GM06990 (cell line): ENCODE results near the gene NOXO1.

ENCODE experiments used
- DNase-seq: peaks from one replicate; pipeline ENCODE4 v3.0.0-alpha.2; 2011; ENCODE audit not compliant: insufficient read length; ENCODE audit errors: extremely low read depth
- H3K27me3 ChIP-seq: replicated peaks from 2 replicates; pipeline ENCODE4 v1.6.0; 2011; ENCODE audit warnings: low read length; ENCODE audit not compliant: control insufficient read depth, insufficient read depth
- H3K36me3 ChIP-seq: 2 replicates; pipeline ENCODE4 v1.5.1; 2011; ENCODE audit warnings: low read length; ENCODE audit not compliant: control insufficient read depth, insufficient read depth
- H3K4me3 ChIP-seq: replicated peaks from 2 replicates; pipeline ENCODE4 v1.5.1; 2011; ENCODE audit warnings: low read depth, mild to moderate bottlenecking, control low read depth, low read length
- TF ChIP-seq, protein P1 (sequence below): IDR thresholded peaks from 2 replicates; pipeline ENCODE4 v1.5.1; 2011; ENCODE audit warnings: low read length, control low read depth, mild to moderate bottlenecking, inconsistent platforms; ENCODE audit not compliant: insufficient read depth, poor library complexity, severe bottlenecking

Gene NOXO1

DNA sequence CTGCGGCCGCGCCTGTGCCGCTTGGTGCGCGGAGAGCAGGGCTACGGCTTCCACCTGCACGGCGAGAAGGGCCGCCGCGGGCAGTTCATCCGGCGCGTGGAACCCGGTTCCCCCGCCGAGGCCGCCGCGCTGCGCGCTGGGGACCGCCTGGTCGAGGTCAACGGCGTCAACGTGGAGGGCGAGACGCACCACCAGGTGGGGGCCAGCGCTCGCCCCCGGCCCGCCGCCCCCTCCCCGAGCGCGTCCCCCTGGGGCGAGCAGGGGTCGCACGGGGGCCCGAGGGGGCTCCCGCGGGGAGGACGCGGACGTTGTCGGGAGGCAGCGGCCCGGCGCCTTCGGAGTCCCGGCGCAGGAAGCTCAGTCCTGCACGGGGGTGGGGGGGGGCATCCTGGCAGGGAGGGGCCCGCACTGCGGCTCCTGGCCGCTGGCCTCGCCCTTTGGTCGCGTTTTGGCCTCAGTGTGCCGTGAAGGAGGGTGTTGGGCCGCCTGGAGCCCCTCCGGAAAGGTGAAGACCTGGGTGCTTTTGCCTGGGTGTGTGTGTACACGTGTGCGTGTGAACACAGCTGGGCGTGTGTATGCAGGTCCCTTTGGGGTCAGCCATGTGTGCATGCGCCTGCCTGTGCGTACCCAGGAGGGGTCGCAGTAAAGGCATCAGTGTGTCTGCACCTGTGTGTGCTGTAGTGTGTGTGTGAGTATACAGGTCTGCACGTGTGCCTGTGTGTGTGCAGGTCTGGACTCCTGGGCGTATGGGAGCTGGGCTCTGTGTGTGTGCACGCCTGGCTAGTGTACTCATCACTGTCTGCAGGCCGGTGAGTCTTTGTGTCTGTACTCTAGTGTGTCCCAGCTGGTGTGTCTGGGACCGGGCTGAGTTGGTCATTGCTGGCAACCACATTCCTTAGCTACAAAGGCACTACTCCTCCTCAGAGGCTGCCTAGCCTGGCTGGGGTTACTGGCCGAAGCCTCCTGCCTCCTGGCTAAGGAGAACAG is 46.0 kb upstream of the NOXO1 start:
- DNase-seq = peak; percentile 23
- Histone ChIP-seq H3K4me3 (peak overlapping the region; percentile 34), H3K27me3 (peaks cover 12% of the 10 kb centered on the region), H3K36me3 (no peaks in the 10 kb centered on the region)
- TF ChIP-seq, protein P1, sequence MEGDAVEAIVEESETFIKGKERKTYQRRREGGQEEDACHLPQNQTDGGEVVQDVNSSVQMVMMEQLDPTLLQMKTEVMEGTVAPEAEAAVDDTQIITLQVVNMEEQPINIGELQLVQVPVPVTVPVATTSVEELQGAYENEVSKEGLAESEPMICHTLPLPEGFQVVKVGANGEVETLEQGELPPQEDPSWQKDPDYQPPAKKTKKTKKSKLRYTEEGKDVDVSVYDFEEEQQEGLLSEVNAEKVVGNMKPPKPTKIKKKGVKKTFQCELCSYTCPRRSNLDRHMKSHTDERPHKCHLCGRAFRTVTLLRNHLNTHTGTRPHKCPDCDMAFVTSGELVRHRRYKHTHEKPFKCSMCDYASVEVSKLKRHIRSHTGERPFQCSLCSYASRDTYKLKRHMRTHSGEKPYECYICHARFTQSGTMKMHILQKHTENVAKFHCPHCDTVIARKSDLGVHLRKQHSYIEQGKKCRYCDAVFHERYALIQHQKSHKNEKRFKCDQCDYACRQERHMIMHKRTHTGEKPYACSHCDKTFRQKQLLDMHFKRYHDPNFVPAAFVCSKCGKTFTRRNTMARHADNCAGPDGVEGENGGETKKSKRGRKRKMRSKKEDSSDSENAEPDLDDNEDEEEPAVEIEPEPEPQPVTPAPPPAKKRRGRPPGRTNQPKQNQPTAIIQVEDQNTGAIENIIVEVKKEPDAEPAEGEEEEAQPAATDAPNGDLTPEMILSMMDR = no peak

DNA sequence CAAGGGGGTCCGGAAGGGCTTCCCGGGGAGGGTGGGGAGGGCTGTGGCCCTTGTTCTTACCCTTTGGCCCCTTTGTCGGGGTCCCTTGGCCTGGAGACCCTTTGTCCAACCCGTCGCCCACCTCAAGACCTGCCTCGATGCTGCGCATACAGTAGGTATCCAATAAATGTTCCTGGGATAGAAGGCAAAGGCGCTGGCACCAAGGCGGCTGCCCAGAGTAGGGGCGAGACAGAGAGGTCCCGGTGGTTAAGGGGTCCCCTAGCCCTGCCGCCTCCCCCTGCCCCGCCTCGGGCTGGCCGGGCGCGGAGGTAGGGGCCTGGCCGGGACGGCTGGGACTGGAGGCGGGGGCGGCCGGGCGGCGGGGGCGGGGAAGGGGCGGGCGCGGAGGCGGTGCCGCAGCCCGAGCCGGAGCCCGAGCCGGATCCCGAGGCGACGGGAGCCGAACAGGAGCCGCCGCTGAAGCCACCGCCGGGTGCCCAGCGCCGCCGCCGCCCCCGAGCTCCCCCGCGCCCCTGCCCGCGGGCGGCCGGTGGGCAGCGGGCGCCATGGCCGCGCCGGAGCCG is 45.3 kb upstream of the NOXO1 start, which contains the start of gene NHERF2:
NHERF2 (plus strand) TSS at position 442 of the 563 bp plus-strand sequence; CDS start at position 546, 104 bp downstream.
- H3K27me3 ChIP-seq = peaks cover 12% of the 10 kb centered on the region
- peak; percentile 15 for DNase-seq
- H3K36me3 ChIP-seq = no peaks in the 10 kb centered on the region
- H3K4me3 ChIP-seq = peak within 1 kb of the TSS; percentile 34
- TF ChIP-seq, protein P1 = no peak

DNA sequence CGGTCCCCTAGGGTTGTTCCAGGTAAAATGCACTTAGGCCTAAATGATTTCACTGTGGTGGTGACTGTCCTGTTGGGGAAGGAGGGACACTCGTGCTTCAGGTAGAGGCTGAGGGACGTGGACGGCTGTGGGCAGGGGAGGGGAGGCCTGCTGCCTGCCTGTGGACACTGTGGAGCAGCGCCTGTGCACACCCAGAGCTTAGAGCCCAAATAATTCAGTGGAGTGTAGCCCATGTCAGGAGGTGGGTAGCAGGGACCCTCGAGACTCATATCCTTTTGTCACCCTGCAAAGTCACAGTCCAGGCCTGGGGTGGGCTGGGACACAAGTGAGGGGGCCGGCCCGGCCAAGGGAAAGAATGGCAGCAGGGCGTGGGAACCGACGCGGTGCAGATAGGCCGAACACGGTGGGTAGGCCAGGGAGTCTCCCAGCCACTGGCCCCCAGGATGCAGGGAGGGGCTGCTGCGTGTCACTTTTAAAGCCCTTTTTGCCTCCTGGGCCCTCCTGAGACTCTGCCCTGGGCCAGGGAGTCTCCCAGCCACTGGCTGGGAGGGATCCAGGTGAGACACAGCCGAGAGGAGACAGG is 44.7 kb upstream of the NOXO1 start:
- Histone ChIP-seq H3K4me3 (no peak overlapping the region), H3K27me3 (peaks cover 12% of the 10 kb centered on the region), H3K36me3 (no peaks in the 10 kb centered on the region)
- TF ChIP-seq, protein P1 = no peak
- no peak for DNase-seq

DNA sequence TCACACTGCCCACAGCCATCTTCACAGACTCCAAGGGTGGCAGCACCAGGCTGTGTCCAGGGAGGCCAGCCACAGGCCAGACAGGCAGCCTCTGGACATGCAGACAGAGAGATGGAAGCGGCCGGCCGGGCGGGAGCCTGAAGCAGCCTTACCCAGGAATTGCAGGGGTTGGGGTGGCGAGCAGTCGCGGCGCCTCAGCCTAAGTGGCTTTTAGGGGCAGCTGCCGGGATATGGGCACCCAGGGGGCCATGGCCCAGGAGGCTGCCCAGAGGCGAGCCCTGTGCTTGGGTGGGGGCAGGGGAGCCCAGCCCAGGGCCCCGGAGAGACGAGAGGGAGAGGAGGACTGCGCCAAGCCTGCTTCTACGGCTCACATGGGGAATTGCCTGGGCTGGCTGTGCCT is 44.0 kb upstream of the NOXO1 start:
- TF ChIP-seq, protein P1 = no peak
- no peak overlapping the region for H3K4me3 ChIP-seq
- no peaks in the 10 kb centered on the region for H3K36me3 ChIP-seq
- peaks cover 12% of the 10 kb centered on the region for H3K27me3 ChIP-seq
- DNase-seq = no peak

DNA sequence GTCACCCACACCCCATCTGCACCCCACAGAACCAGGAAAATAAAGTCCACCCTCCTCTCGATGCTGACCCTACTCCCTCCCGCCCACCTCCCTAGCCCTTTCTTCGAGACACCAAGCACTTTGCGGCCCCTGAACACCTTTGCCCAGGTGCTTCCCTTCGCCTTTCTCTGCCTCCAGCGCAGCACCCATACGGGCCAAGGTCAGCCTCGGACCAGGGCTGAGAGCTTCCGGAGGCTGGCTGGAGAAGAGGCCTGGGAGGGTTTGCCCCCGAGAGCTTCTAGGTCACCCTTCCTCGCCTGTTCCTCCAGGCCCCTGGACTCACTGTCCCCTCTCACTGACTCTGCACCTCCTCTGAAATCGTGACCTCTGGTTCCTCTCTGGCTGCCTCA is 42.8 kb upstream of the NOXO1 start:
- Histone ChIP-seq H3K36me3 (no peaks in the 10 kb centered on the region), H3K4me3 (no peak overlapping the region), H3K27me3 (peaks cover 12% of the 10 kb centered on the region)
- no peak for DNase-seq
- TF ChIP-seq, protein P1 = no peak
